Liver (tissue), 9 donors: ENCODE measurements around the gene DAPP1. TPM values are rescaled to one million over a fixed set of nuclear protein-coding genes. Genes with fewer than 3 reads are reported as not detected.

Experiments
- DNase-seq: peaks from one replicate; pipeline ENCODE4 v3.0.0-alpha.2; 2017; ENCODE audit warnings: low spot score
- H3K27ac ChIP-seq, 2 donors: one replicate each; pipeline ENCODE4 v1.7.0; 2013; ENCODE audit warnings: inconsistent platforms in 2 of 2, low read length in 2 of 2, control low read depth in 1 of 2, low read depth in 1 of 2, mild to moderate bottlenecking in 1 of 2
- H3K27me3 ChIP-seq, 4 donors: one replicate each; pipeline versions ENCODE4 v1.6.1 to v1.7.0; 2013; ENCODE audit warnings: low read length in 3 of 4, inconsistent platforms in 1 of 4, mild to moderate bottlenecking in 1 of 4, moderate library complexity in 1 of 4; ENCODE audit not compliant: control insufficient read depth in 4 of 4, insufficient read depth in 4 of 4
- H3K36me3 ChIP-seq, 4 donors: one replicate each; pipeline versions ENCODE4 v1.6.1 to v1.7.0; 2013; ENCODE audit warnings: low read length in 3 of 4, mild to moderate bottlenecking in 3 of 4, low read depth in 1 of 4, moderate library complexity in 1 of 4; ENCODE audit not compliant: control insufficient read depth in 4 of 4, insufficient read depth in 3 of 4
- H3K4me1 ChIP-seq, 4 donors: one replicate each; pipeline versions ENCODE4 v1.6.1 to v1.7.0; 2013; ENCODE audit warnings: low read length in 3 of 4, mild to moderate bottlenecking in 3 of 4, moderate library complexity in 1 of 4; ENCODE audit not compliant: control insufficient read depth in 4 of 4, insufficient read depth in 4 of 4
- H3K4me3 ChIP-seq, 3 donors: one replicate each; pipeline versions ENCODE4 v1.6.1 to v1.7.0; 2013; ENCODE audit warnings: low read length in 3 of 3, control low read depth in 1 of 3, low read depth in 1 of 3, mild to moderate bottlenecking in 1 of 3
- H3K9ac ChIP-seq, 2 donors: one replicate each; pipeline ENCODE4 v1.7.0; 2013; ENCODE audit warnings: low read length in 2 of 2, mild to moderate bottlenecking in 2 of 2, moderate library complexity in 2 of 2, control low read depth in 1 of 2, low read depth in 1 of 2
- H3K9me3 ChIP-seq, 4 donors: one replicate each; pipeline versions ENCODE4 v1.6.1 to v1.7.0; 2013; ENCODE audit warnings: low read length in 3 of 4; ENCODE audit not compliant: control insufficient read depth in 4 of 4
- EGR1 ChIP-seq, 2 donors: IDR thresholded peaks; 2 replicates each; pipeline ENCODE4 v1.6.1; 2016 to 2018; ENCODE audit warnings: antibody characterized with exemption in 2 of 2, low read depth in 2 of 2
- FOXA1 ChIP-seq: IDR thresholded peaks from 2 replicates; pipeline ENCODE4 v1.6.1; 2016; ENCODE audit warnings: antibody characterized with exemption
- FOXA2 ChIP-seq: IDR thresholded peaks from 2 replicates; pipeline ENCODE4 v1.6.1; 2016; ENCODE audit warnings: antibody characterized with exemption
- GABPA ChIP-seq, 2 donors: IDR thresholded peaks in 1 of 2; conservative IDR thresholded peaks in 1 of 2; 2 replicates each; pipeline ENCODE4 v1.6.1; 2016; ENCODE audit warnings: antibody characterized with exemption in 2 of 2, mild to moderate bottlenecking in 1 of 2, moderate library complexity in 1 of 2
- HNF4A ChIP-seq, 2 donors: conservative IDR thresholded peaks; 2 replicates each; pipeline ENCODE4 v1.6.1; 2016; ENCODE audit warnings: antibody characterized with exemption in 2 of 2, mild to moderate bottlenecking in 2 of 2
- HNF4G ChIP-seq: IDR thresholded peaks from 2 replicates; pipeline ENCODE4 v1.6.1; 2016; ENCODE audit warnings: antibody characterized with exemption
- JUND ChIP-seq, 2 donors: IDR thresholded peaks; 2 replicates each; pipeline ENCODE4 v1.6.1; 2016; ENCODE audit warnings: antibody characterized with exemption in 2 of 2
- NR2F2 ChIP-seq: IDR thresholded peaks from 2 replicates; pipeline ENCODE4 v1.6.1; 2016; ENCODE audit warnings: antibody characterized with exemption
- RAD21 ChIP-seq, 2 donors: IDR thresholded peaks; 2 replicates each; pipeline ENCODE4 v1.6.1; 2016; ENCODE audit warnings: antibody characterized with exemption in 2 of 2, mild to moderate bottlenecking in 2 of 2
- RXRA ChIP-seq, 2 donors: IDR thresholded peaks; 2 replicates each; pipeline ENCODE4 v1.6.1; 2017 to 2018; ENCODE audit warnings: antibody characterized with exemption in 2 of 2, mild to moderate bottlenecking in 1 of 2
- SP1 ChIP-seq: IDR thresholded peaks from 2 replicates; pipeline ENCODE4 v1.6.1; 2018; ENCODE audit warnings: antibody characterized with exemption, mild to moderate bottlenecking
- TAF1 ChIP-seq: conservative IDR thresholded peaks from 2 replicates; pipeline ENCODE4 v1.6.1; 2016; ENCODE audit warnings: antibody characterized with exemption, mild to moderate bottlenecking
- YY1 ChIP-seq: IDR thresholded peaks from 2 replicates; pipeline ENCODE4 v1.6.1; 2016; ENCODE audit warnings: antibody characterized with exemption, mild to moderate bottlenecking
- WGBS: extraction: QIAGEN DNeasy Blood & Tissue Kit; methylation state at CpG from one replicate; pipeline ENCODE4 v1.1.7; 2013; 5-methylcytosine and 5-hydroxymethylcytosine counted together
- polyA plus RNA-seq, 2 donors: library from polyadenylated mRNA; stranded (reverse) in 1 of 2; unstranded in 1 of 2; fragments of 200-250 nt in 1 of 2; fragments of >200 nt in 1 of 2; fragmentation: Nextera tagmentation in 1 of 2; extraction: Ambion mirVana in 1 of 2; gene quantifications; one replicate each; pipeline versions ENCODE4 v1.2.1 to v1.2.3, GENCODE V29; 2013 to 2015
- total RNA-seq, 2 donors: library from RNA; depleted of rRNA; stranded (reverse); fragments of >200 nt; gene quantifications; one replicate each; pipeline ENCODE4 v1.2.3, GENCODE V29; 2014
- TF ChIP-seq, protein P1 (sequence below): fragments of 150-350 bp; IDR thresholded peaks from 2 replicates; pipeline ENCODE4 v1.5.1; 2017; ENCODE audit warnings: improper control_type of control experiment, low read depth, low read length; ENCODE audit not compliant: missing input control
- TF ChIP-seq, protein P2 (sequence below): IDR thresholded peaks from 2 replicates; pipeline ENCODE4 v1.6.1; 2016; ENCODE audit warnings: antibody characterized with exemption
- TF ChIP-seq, protein P3 (sequence below): IDR thresholded peaks from 2 replicates; pipeline ENCODE4 v1.6.1; 2016; ENCODE audit warnings: antibody characterized with exemption, mild to moderate bottlenecking
- TF ChIP-seq, protein P4 (sequence below): IDR thresholded peaks from 2 replicates; pipeline ENCODE4 v1.6.1; 2016; ENCODE audit warnings: antibody characterized with exemption
- TF ChIP-seq, protein P5 (sequence below): IDR thresholded peaks from 2 replicates; pipeline ENCODE4 v1.6.1; 2016; ENCODE audit warnings: antibody characterized with exemption
- donor health status: healthy.
- donor health status: healthy.
- donor health status: healthy.
- donor health status: healthy.
- donor health status: healthy.

The DAPP1 gene
- total and polyA plus RNA-seq, 4 donors = 0.53 to 4.8 (median 0.91) TPM

DNA sequence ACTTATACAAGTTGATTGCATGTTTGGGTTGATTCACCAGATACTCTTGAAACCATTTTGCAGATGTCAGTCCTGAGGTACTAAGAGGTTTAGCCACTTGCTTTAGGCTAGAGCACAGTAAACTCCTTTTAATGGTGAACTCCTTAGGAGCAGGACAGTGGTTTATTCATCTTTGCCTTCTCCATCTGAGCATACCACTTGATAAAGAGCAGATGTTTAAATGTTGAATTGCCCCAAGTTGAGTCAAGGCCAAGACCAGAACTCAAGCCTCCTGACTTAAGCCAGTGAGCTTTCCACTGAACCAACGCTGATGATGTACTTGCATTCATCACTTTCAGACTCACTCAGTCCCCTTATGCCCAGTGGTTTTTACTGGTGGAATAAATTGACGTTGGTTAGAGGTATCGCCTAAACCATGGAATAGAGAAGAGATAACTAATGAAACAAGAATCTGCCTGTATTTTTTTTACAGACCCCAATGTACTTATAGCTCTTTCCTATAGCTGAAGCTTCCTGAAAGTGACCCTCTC is 7.5 kb downstream of the DAPP1 start:
- Histone ChIP-seq H3K27me3 (no peaks in the 10 kb centered on the region), H3K27ac (no peak overlapping the region), H3K4me1 (no peaks in the 10 kb centered on the region), H3K9ac (no peak overlapping the region), H3K36me3 (no peaks in the 10 kb centered on the region), H3K9me3 (no peaks in the 10 kb centered on the region), H3K4me3 (no peak overlapping the region)
- WGBS = 92% methylated on average over 3 of the region's 3 CpGs
- TF ChIP-seq NR2F2 = no peak
- TF ChIP-seq JUND (IDR thresholded peaks at IDR 0.05) = no peak
- TF ChIP-seq, protein P1, sequence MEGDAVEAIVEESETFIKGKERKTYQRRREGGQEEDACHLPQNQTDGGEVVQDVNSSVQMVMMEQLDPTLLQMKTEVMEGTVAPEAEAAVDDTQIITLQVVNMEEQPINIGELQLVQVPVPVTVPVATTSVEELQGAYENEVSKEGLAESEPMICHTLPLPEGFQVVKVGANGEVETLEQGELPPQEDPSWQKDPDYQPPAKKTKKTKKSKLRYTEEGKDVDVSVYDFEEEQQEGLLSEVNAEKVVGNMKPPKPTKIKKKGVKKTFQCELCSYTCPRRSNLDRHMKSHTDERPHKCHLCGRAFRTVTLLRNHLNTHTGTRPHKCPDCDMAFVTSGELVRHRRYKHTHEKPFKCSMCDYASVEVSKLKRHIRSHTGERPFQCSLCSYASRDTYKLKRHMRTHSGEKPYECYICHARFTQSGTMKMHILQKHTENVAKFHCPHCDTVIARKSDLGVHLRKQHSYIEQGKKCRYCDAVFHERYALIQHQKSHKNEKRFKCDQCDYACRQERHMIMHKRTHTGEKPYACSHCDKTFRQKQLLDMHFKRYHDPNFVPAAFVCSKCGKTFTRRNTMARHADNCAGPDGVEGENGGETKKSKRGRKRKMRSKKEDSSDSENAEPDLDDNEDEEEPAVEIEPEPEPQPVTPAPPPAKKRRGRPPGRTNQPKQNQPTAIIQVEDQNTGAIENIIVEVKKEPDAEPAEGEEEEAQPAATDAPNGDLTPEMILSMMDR = no peak
- no peak for TF ChIP-seq EGR1 (IDR thresholded peaks at IDR 0.05; ENCODE audit: low read depth in 2 of 2)
- TF ChIP-seq TAF1 = no peak
- no peak for TF ChIP-seq RXRA (IDR thresholded peaks at IDR 0.05)
- no peak for TF ChIP-seq YY1
- no peak for TF ChIP-seq SP1
- no peak for TF ChIP-seq RAD21 (IDR thresholded peaks at IDR 0.05)
- TF ChIP-seq, protein P2, sequence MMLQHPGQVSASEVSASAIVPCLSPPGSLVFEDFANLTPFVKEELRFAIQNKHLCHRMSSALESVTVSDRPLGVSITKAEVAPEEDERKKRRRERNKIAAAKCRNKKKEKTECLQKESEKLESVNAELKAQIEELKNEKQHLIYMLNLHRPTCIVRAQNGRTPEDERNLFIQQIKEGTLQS = no peak
- TF ChIP-seq, protein P3, sequence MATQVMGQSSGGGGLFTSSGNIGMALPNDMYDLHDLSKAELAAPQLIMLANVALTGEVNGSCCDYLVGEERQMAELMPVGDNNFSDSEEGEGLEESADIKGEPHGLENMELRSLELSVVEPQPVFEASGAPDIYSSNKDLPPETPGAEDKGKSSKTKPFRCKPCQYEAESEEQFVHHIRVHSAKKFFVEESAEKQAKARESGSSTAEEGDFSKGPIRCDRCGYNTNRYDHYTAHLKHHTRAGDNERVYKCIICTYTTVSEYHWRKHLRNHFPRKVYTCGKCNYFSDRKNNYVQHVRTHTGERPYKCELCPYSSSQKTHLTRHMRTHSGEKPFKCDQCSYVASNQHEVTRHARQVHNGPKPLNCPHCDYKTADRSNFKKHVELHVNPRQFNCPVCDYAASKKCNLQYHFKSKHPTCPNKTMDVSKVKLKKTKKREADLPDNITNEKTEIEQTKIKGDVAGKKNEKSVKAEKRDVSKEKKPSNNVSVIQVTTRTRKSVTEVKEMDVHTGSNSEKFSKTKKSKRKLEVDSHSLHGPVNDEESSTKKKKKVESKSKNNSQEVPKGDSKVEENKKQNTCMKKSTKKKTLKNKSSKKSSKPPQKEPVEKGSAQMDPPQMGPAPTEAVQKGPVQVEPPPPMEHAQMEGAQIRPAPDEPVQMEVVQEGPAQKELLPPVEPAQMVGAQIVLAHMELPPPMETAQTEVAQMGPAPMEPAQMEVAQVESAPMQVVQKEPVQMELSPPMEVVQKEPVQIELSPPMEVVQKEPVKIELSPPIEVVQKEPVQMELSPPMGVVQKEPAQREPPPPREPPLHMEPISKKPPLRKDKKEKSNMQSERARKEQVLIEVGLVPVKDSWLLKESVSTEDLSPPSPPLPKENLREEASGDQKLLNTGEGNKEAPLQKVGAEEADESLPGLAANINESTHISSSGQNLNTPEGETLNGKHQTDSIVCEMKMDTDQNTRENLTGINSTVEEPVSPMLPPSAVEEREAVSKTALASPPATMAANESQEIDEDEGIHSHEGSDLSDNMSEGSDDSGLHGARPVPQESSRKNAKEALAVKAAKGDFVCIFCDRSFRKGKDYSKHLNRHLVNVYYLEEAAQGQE = no peak
- TF ChIP-seq FOXA2 = no peak
- TF ChIP-seq FOXA1 = no peak
- TF ChIP-seq, protein P4, sequence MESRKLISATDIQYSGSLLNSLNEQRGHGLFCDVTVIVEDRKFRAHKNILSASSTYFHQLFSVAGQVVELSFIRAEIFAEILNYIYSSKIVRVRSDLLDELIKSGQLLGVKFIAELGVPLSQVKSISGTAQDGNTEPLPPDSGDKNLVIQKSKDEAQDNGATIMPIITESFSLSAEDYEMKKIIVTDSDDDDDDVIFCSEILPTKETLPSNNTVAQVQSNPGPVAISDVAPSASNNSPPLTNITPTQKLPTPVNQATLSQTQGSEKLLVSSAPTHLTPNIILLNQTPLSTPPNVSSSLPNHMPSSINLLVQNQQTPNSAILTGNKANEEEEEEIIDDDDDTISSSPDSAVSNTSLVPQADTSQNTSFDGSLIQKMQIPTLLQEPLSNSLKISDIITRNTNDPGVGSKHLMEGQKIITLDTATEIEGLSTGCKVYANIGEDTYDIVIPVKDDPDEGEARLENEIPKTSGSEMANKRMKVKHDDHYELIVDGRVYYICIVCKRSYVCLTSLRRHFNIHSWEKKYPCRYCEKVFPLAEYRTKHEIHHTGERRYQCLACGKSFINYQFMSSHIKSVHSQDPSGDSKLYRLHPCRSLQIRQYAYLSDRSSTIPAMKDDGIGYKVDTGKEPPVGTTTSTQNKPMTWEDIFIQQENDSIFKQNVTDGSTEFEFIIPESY = no peak
- no peak for TF ChIP-seq HNF4A (conservative IDR thresholded peaks at IDR 0.05)
- TF ChIP-seq, protein P5, sequence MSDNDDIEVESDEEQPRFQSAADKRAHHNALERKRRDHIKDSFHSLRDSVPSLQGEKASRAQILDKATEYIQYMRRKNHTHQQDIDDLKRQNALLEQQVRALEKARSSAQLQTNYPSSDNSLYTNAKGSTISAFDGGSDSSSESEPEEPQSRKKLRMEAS = no peak
- TF ChIP-seq GABPA (IDR thresholded peaks at IDR 0.05 in 1 of 2, conservative IDR thresholded peaks at IDR 0.05 in 1 of 2) = no peak
- TF ChIP-seq HNF4G = no peak
- no peak for DNase-seq
